CD4-positive, alpha-beta T cell (primary cell): ENCODE measurements around the gene RTL5. TPM values are rescaled to one million over a fixed set of nuclear protein-coding genes. Genes with fewer than 3 reads are reported as not detected.
A peak's percentile ranks its signal among the peaks of the same experiment; 100 is the strongest.

Source experiments
- ATAC-seq: fragments of 200-7000 bp; cut with Tn5 transposase; one replicate; pipeline ENCODE4 v1.10.0; 2022; ENCODE audit warnings: mild to moderate bottlenecking; ENCODE audit not compliant: poor library complexity
- CTCF ChIA-PET: fragments of 350-600 bp; sonication (Branson Sonifier 250); formaldehyde crosslinking; loops from one replicate; lab custom pipeline; 2021; ENCODE audit warnings: antibody characterized with exemption, inconsistent platforms; lab: Charles Lee
- POLR2A ChIA-PET: fragments of 350-600 bp; sonication (Branson Sonifier 250); formaldehyde crosslinking; loops from one replicate; lab custom pipeline; 2021; ENCODE audit warnings: antibody characterized with exemption, inconsistent platforms; lab: Charles Lee
- DNase-seq, 14 experiments: peaks; one replicate each; pipeline ENCODE4 v3.0.0-alpha.2; 2013 to 2020; ENCODE audit warnings: mixed read lengths in 2 of 14
- H3K27ac ChIP-seq, 2 donors: one replicate each; pipeline versions ENCODE4 v1.5.1 to v1.7.0; 2013; ENCODE audit warnings: low read length in 2 of 2, low read depth in 1 of 2, mild to moderate bottlenecking in 1 of 2
- H3K27me3 ChIP-seq, 2 experiments: 1 replicate in 1 of 2; 2 replicates in 1 of 2; pipeline versions ENCODE4 v1.6.1 to v1.7.0; 2013; ENCODE audit warnings: low read length in 2 of 2, control low read depth in 1 of 2, mild to moderate bottlenecking in 1 of 2, moderate library complexity in 1 of 2; ENCODE audit not compliant: insufficient read depth in 2 of 2, control insufficient read depth in 1 of 2
- H3K36me3 ChIP-seq: one replicate; pipeline ENCODE4 v1.6.1; 2013; ENCODE audit warnings: low read length, control low read depth; ENCODE audit not compliant: insufficient read depth
- H3K4me1 ChIP-seq: one replicate; pipeline ENCODE4 v1.6.1; 2013; ENCODE audit warnings: low read length, control low read depth; ENCODE audit not compliant: insufficient read depth
- H3K4me3 ChIP-seq: one replicate; pipeline ENCODE4 v1.5.1; 2013; ENCODE audit warnings: mild to moderate bottlenecking, low read length, moderate library complexity
- H3K9me3 ChIP-seq, 2 experiments: 1 replicate in 1 of 2; 2 replicates in 1 of 2; pipeline versions ENCODE4 v1.6.1 to v1.7.0; 2013; ENCODE audit warnings: low read length in 2 of 2, mild to moderate bottlenecking in 2 of 2, control low read depth in 1 of 2, moderate library complexity in 1 of 2; ENCODE audit not compliant: control insufficient read depth in 1 of 2, insufficient read depth in 1 of 2
- H3K27ac Mint-ChIP-seq: one replicate; pipeline ENCODE4 v1.8.0; 2020; ENCODE audit warnings: mixed read lengths
- H3K27me3 Mint-ChIP-seq: one replicate; pipeline ENCODE4 v1.8.0; 2021; ENCODE audit warnings: mixed read lengths
- H3K36me3 Mint-ChIP-seq: one replicate; pipeline ENCODE4 v1.8.0; 2021; ENCODE audit warnings: low read depth, mixed read lengths
- H3K4me1 Mint-ChIP-seq: one replicate; pipeline ENCODE4 v1.8.0; 2021; ENCODE audit warnings: low read depth, mixed read lengths
- H3K4me3 Mint-ChIP-seq: one replicate; pipeline ENCODE4 v1.8.0; 2020; ENCODE audit warnings: mild to moderate bottlenecking, mixed read lengths
- H3K9me3 Mint-ChIP-seq: one replicate; pipeline ENCODE4 v1.8.0; 2020; ENCODE audit warnings: mixed read lengths
- intact Hi-C, 2 experiments: fragments of 100-400 bp; cut with DNase I in 1 of 2; cut with micrococcal nuclease in 1 of 2; formaldehyde crosslinking; loops; one replicate each; pipeline versions ENCODE4 v1.15.1 to v1.9.0; 2023 to 2025; cut with DNase I, micrococcal nuclease
- total RNA-seq, 174 experiments: library from RNA in 2 of 174; stranded (reverse) in 2 of 174; gene quantifications; one replicate each; pipeline ENCODE4 v1.2.3 and lab custom pipeline; 2021 to 2026
- TF ChIP-seq, protein P1 (sequence below): fragments of 200-600 bp; IDR thresholded peaks from one replicate; pipeline ENCODE4 v1.8.0; 2022; ENCODE audit warnings: antibody characterized with exemption, mild to moderate bottlenecking

RTL5 gene
- total RNA-seq, 2 experiments from 2014 or later: 1.1 to 1.2 TPM

DNA sequence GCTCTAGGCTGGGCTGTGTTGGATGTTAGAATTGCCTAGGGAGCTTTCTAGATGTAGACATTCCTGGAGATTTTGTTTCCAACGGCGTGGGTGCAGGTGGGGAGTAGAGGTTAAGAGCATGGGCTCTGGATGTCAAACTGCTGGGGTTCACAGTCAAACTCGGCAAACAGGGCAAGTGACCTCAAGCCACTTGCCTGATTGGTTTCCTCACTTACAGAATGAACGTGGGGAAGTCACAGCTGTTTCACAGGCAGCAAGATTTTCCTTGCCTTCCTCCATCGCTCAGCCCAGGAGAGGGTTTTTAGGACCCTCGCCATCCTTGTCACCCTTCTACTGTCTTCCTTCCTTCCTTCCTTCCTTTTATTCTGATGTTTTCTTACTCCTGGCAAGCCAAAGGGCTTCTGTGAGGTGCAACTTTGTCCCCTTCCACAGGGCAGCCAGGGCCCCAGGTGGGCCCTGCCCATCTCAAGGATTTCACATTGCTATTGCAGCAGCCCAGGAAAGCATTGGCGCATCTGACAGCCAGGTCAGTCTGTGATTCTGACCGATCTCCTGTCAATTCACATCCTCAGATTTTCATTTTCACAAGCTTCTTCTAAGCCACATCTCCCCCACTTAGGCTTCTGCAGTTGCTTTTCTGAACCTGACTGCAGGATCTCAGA lies 7.0 kb downstream of the RTL5 start:
- ChIA-PET POLR2A (no interaction called here), CTCF (no interaction called here)
- no peak overlapping the region for H3K4me3 ChIP-seq
- H3K36me3 Mint-ChIP-seq: no peaks in the 10 kb centered on the region
- no peak for ATAC-seq
- no peak for DNase-seq
- no peaks in the 10 kb centered on the region for H3K9me3 Mint-ChIP-seq
- H3K9me3 ChIP-seq: no peaks in the 10 kb centered on the region
- H3K27ac ChIP-seq: no peak overlapping the region
- no peaks in the 10 kb centered on the region for H3K36me3 ChIP-seq
- no peaks in the 10 kb centered on the region for H3K27me3 ChIP-seq
- peaks cover 14% of the 10 kb centered on the region for H3K27me3 Mint-ChIP-seq
- H3K4me1 Mint-ChIP-seq: peaks cover 45% of the 10 kb centered on the region
- H3K4me1 ChIP-seq: peaks cover 61% of the 10 kb centered on the region
- intact Hi-C loops: loop anchor here in 1 of 2 experiments (2.0 kb wide), 1 partner anchor 22 kb away; no protein-coding TSS in a partner anchor
- H3K4me3 Mint-ChIP-seq: no peak overlapping the region
- H3K27ac Mint-ChIP-seq: peak overlapping the region; percentile 44
- TF ChIP-seq, protein P1, sequence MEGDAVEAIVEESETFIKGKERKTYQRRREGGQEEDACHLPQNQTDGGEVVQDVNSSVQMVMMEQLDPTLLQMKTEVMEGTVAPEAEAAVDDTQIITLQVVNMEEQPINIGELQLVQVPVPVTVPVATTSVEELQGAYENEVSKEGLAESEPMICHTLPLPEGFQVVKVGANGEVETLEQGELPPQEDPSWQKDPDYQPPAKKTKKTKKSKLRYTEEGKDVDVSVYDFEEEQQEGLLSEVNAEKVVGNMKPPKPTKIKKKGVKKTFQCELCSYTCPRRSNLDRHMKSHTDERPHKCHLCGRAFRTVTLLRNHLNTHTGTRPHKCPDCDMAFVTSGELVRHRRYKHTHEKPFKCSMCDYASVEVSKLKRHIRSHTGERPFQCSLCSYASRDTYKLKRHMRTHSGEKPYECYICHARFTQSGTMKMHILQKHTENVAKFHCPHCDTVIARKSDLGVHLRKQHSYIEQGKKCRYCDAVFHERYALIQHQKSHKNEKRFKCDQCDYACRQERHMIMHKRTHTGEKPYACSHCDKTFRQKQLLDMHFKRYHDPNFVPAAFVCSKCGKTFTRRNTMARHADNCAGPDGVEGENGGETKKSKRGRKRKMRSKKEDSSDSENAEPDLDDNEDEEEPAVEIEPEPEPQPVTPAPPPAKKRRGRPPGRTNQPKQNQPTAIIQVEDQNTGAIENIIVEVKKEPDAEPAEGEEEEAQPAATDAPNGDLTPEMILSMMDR: no peak

DNA sequence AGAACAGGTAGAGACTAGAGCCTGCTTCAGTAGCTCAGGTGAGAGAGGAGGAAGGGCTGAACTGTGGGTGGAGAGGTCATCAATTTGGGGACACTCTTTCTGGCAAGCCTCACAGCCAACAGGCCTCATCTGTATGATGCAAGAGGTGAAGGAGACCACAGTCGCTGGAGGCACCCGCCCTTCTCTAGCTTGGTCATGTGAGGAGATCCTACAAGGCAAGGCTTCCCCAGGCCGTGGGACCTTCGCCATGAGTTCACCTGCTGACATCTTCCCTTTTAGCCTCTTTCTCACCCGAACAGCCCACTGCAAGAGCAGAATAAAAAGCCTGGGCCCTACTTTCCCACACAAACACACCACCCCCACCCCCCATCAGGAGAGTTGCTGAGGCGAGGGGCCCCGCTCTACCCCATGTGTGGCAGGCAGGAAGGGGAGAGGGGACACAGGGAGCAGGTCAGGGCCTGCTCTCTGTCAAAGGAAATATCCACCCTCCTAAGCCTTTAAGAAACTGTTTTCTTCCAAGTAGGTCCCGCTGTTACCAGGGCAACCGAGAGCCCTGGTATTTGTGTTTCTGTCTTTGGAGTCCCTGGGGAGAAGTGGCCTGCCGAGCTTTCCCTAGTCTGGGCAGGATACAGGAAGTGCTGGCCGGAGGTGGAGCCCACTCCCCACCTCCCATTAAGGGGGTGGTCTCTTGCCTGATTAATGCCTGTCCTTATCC lies 8.1 kb downstream of the RTL5 start:
- no peak for ATAC-seq
- DNase-seq: peak in 3 of 14 experiments; percentile 28 to 51 (median 31)
- no peaks in the 10 kb centered on the region for H3K36me3 ChIP-seq
- ChIA-PET CTCF (no interaction called here), POLR2A (no interaction called here)
- no peak overlapping the region for H3K4me3 ChIP-seq
- H3K9me3 Mint-ChIP-seq: no peaks in the 10 kb centered on the region
- no peaks in the 10 kb centered on the region for H3K9me3 ChIP-seq
- TF ChIP-seq, protein P1: no peak
- no peak overlapping the region for H3K4me3 Mint-ChIP-seq
- H3K4me1 Mint-ChIP-seq: peaks cover 45% of the 10 kb centered on the region
- H3K27ac Mint-ChIP-seq: peak overlapping the region; percentile 84
- no peaks in the 10 kb centered on the region for H3K27me3 ChIP-seq
- peaks cover 61% of the 10 kb centered on the region for H3K4me1 ChIP-seq
- H3K27me3 Mint-ChIP-seq: peaks cover 6% of the 10 kb centered on the region
- no peaks in the 10 kb centered on the region for H3K36me3 Mint-ChIP-seq
- peak overlapping the region in 1 of 2 donors; percentile 15 for H3K27ac ChIP-seq
- intact Hi-C loops: loop anchor here in 1 of 2 experiments (2.0 kb wide), 1 partner anchor 21 kb away; no protein-coding TSS in a partner anchor

DNA sequence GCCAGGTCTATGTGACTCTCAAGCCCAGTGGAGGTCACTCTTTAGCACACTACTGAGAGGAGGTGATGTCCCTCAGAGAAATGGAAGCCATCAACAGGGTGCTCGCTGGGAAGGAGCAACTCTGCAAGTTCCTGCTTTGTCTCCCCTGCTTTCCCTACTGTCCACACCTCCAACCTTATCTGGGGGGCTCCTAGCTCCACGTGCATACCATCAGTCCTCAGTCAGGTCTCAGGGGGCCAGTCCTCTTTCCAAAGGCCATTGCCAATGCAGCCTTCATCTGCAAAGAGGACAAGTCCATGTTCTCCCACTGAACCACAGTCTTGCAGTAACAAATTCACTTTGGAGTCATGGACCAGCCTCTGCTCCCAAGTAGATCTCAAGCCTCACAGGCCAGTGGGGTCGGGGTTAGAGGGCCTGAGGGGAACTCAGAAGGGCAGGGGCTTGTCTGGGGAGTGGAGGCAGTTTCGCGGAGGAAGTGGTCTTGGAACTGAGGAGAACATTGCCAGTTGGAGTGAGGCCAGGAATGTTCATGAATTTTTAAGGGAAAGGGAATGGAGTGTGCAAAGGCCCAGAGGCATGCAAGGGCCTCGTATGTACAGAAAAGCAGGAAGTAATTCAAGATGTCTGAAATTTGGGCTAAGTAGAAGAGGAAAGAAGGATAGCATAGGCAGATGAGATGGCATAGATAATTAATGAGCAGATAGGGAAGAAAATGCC lies 8.9 kb downstream of the RTL5 start:
- H3K27ac ChIP-seq: no peak overlapping the region
- no peaks in the 10 kb centered on the region for H3K36me3 Mint-ChIP-seq
- no peak overlapping the region for H3K4me3 Mint-ChIP-seq
- peaks cover 45% of the 10 kb centered on the region for H3K4me1 Mint-ChIP-seq
- peak overlapping the region; percentile 84 for H3K27ac Mint-ChIP-seq
- H3K9me3 ChIP-seq: no peaks in the 10 kb centered on the region
- peaks cover 61% of the 10 kb centered on the region for H3K4me1 ChIP-seq
- H3K27me3 Mint-ChIP-seq: peaks cover 6% of the 10 kb centered on the region
- TF ChIP-seq, protein P1: no peak
- ChIA-PET POLR2A (no interaction called here), CTCF (no interaction called here)
- no peaks in the 10 kb centered on the region for H3K9me3 Mint-ChIP-seq
- H3K27me3 ChIP-seq: no peaks in the 10 kb centered on the region
- intact Hi-C loops: no loop called here
- DNase-seq (no peak), ATAC-seq (no peak)
- no peak overlapping the region for H3K4me3 ChIP-seq
- H3K36me3 ChIP-seq: no peaks in the 10 kb centered on the region
